Lung (tissue), 12 donors: ENCODE measurements around the gene DAO. TPM values are rescaled to one million over a fixed set of nuclear protein-coding genes. Genes with fewer than 3 reads are reported as not detected.

Source experiments
- ATAC-seq: fragments of 200-7000 bp; cut with Tn5 transposase; one replicate; pipeline ENCODE4 v1.9.1; 2020; ENCODE audit warnings: moderate number of reproducible peaks; ENCODE audit not compliant: insufficient read depth, low FRiP score
- DNase-seq, 3 donors: peaks; one replicate each; pipeline ENCODE4 v3.0.0-alpha.2; 2013 to 2017
- H3K27ac ChIP-seq, 2 donors: one replicate each; pipeline ENCODE4 v1.5.1; 2013; ENCODE audit warnings: mild to moderate bottlenecking in 2 of 2, moderate library complexity in 2 of 2, control low read depth in 1 of 2, inconsistent platforms in 1 of 2, low read depth in 1 of 2, low read length in 1 of 2
- H3K27me3 ChIP-seq, 3 donors: one replicate each; pipeline ENCODE4 v1.5.1; 2013; ENCODE audit warnings: low read length in 2 of 3; ENCODE audit not compliant: control insufficient read depth in 3 of 3, insufficient read depth in 3 of 3
- H3K36me3 ChIP-seq, 4 donors: one replicate each; pipeline ENCODE4 v1.5.1; 2013; ENCODE audit warnings: low read length in 4 of 4, mild to moderate bottlenecking in 1 of 4, moderate library complexity in 1 of 4; ENCODE audit not compliant: control insufficient read depth in 4 of 4, insufficient read depth in 4 of 4
- H3K4me1 ChIP-seq, 5 donors: one replicate each; pipeline ENCODE4 v1.5.1; 2013; ENCODE audit warnings: low read length in 5 of 5, mild to moderate bottlenecking in 2 of 5, moderate library complexity in 1 of 5; ENCODE audit not compliant: control insufficient read depth in 5 of 5, insufficient read depth in 5 of 5
- H3K4me3 ChIP-seq: one replicate; pipeline ENCODE4 v1.5.1; 2013; ENCODE audit warnings: mild to moderate bottlenecking, control low read depth, moderate library complexity
- H3K9ac ChIP-seq, 2 donors: one replicate each; pipeline ENCODE4 v1.5.1; 2013; ENCODE audit warnings: low read length in 2 of 2, control low read depth in 1 of 2; ENCODE audit not compliant: insufficient read depth in 1 of 2
- H3K9me3 ChIP-seq, 4 donors: one replicate each; pipeline ENCODE4 v1.5.1; 2013; ENCODE audit warnings: low read length in 3 of 4, mild to moderate bottlenecking in 1 of 4, moderate library complexity in 1 of 4; ENCODE audit not compliant: control insufficient read depth in 4 of 4, insufficient read depth in 3 of 4
- CTCF ChIP-seq: IDR thresholded peaks from 2 replicates; pipeline ENCODE4 v1.5.1; 2012; ENCODE audit warnings: mild to moderate bottlenecking; ENCODE audit errors: control extremely low read depth, extremely low read depth
- WGBS, 2 donors: extraction: QIAGEN DNeasy Blood & Tissue Kit; methylation state at CpG; one replicate each; pipeline ENCODE4 v1.1.7; 2013; 5-methylcytosine and 5-hydroxymethylcytosine counted together
- polyA plus RNA-seq, 2 donors: library from polyadenylated mRNA; stranded (reverse); fragments of 200-250 nt; gene quantifications; one replicate each; pipeline ENCODE4 v1.2.1, GENCODE V29; 2013
- total RNA-seq, 2 donors: library from RNA; depleted of rRNA in 1 of 2; stranded (reverse); fragments of >200 nt in 1 of 2; gene quantifications; one replicate each; pipeline ENCODE4 v1.2.1, GENCODE V29; 2014 to 2021
- donor health status: control.
- donor health status: control.
- donor health status: Bipolar disorder and iron deficiency.
- donor health status: healthy.
- donor health status: DM: yes; HTN: yes; CAD: no.

The DAO gene
- total and polyA plus RNA-seq, 4 donors = 0.08 TPM; not detected in 3

- no peak overlapping the region for H3K4me3 ChIP-seq
- H3K27me3 ChIP-seq = peaks cover 0 to 6% (median 0%) of the 10 kb centered on the region in 3 donors
- no peaks in the 10 kb centered on the region for H3K4me1 ChIP-seq
- TF ChIP-seq CTCF = no peak
- no peak overlapping the region for H3K9ac ChIP-seq
- DNase-seq = no peak
- H3K9me3 ChIP-seq = no peaks in the 10 kb centered on the region
- H3K36me3 ChIP-seq = no peaks in the 10 kb centered on the region
- ATAC-seq = no peak
- no peak overlapping the region for H3K27ac ChIP-seq
- WGBS, 2 donors = 88 to 94% methylated on average over 4 of the region's 4 CpGs
Observed at GRCh38 chr12:108896817-108897216, 16.9 kb downstream of the DAO start.

GRCh38 chr12:108899145-108899544 lies 19.3 kb downstream of the DAO start:
- DNase-seq (no peak), ATAC-seq (no peak)
- no peak for TF ChIP-seq CTCF
- peaks cover 0 to 6% (median 0%) of the 10 kb centered on the region in 3 donors for H3K27me3 ChIP-seq
- H3K4me1 ChIP-seq = no peaks in the 10 kb centered on the region
- no peaks in the 10 kb centered on the region for H3K36me3 ChIP-seq
- no peak overlapping the region for H3K4me3 ChIP-seq
- H3K9me3 ChIP-seq = no peaks in the 10 kb centered on the region
- H3K9ac ChIP-seq = no peak overlapping the region
- no peak overlapping the region for H3K27ac ChIP-seq
- WGBS, 2 donors = 83 to 91% methylated on average over 5 of the region's 5 CpGs

- Histone ChIP-seq H3K27me3 (no peaks in the 10 kb centered on the region), H3K9ac (no peak overlapping the region), H3K9me3 (peaks cover 0 to 2% (median 0%) of the 10 kb centered on the region in 4 donors), H3K4me1 (peaks cover 0 to 8% (median 0%) of the 10 kb centered on the region in 5 donors), H3K27ac (no peak overlapping the region), H3K36me3 (no peaks in the 10 kb centered on the region), H3K4me3 (no peak overlapping the region)
- 34 to 63% methylated on average over 5 of the region's 5 CpGs for WGBS, 2 donors
- ATAC-seq = no peak
- TF ChIP-seq CTCF = no peak
- no peak for DNase-seq
Observed at GRCh38 chr12:108905725-108906124, 25.8 kb downstream of the DAO start.

GRCh38 chr12:108906971-108907370 lies 27.1 kb downstream of the DAO start:
- DNase-seq (no peak), ATAC-seq (no peak)
- TF ChIP-seq CTCF = no peak
- H3K27me3 ChIP-seq = no peaks in the 10 kb centered on the region
- peaks cover 0 to 8% (median 0%) of the 10 kb centered on the region in 5 donors for H3K4me1 ChIP-seq
- 86% methylated on average over 2 of the region's 2 CpGs for WGBS, 2 donors
- no peaks in the 10 kb centered on the region for H3K36me3 ChIP-seq
- H3K9ac ChIP-seq = no peak overlapping the region
- H3K4me3 ChIP-seq = no peak overlapping the region
- no peak overlapping the region for H3K27ac ChIP-seq
- H3K9me3 ChIP-seq = peaks cover 0 to 2% (median 0%) of the 10 kb centered on the region in 4 donors
